GM21447 (cell line): ENCODE measurements around the gene DNPH1.
A peak's percentile ranks its signal among the peaks of the same experiment; 100 is the strongest.

Source experiments
- ATAC-seq: cut with Tn5 transposase; IDR thresholded peaks from one replicate; pipeline ENCODE4 v1.9.1; 2021; ENCODE audit not compliant: unreplicated experiment

Gene DNPH1

DNA sequence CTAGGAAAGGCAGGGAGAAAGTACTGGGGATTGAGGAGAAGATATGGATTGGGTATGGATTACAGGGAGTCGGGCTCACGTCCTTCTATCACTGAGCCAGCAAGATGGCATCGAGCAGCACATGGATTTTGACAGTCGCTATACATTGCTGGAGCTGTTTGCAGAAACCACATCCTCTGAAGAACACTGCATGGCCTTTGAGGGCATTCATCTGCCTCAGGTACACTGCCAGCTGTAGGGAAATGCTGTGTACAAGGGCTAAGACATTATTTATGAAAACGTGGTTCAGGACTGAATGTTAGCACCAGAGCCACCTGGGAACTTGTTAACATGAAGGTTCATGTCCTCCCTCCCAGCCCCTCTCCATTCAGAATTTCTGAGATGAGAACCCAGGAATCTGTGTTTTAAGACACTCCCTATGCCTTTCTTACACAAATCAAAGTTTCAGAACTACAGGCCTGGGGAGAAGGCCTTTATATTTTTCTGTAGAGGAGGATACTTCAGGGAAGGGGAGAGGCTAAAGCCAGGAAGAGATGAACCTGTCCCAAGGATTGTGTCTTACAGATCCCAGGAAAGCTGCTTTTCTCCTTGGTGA lies 43.8 kb downstream of the DNPH1 start:
- no peak for ATAC-seq

GRCh38 chr6:43184268-43184985 lies 44.9 kb downstream of the DNPH1 start:
- ATAC-seq, result no peak

GRCh38 chr6:43183441-43183840 lies 45.8 kb downstream of the DNPH1 start:
- no peak for ATAC-seq

DNA sequence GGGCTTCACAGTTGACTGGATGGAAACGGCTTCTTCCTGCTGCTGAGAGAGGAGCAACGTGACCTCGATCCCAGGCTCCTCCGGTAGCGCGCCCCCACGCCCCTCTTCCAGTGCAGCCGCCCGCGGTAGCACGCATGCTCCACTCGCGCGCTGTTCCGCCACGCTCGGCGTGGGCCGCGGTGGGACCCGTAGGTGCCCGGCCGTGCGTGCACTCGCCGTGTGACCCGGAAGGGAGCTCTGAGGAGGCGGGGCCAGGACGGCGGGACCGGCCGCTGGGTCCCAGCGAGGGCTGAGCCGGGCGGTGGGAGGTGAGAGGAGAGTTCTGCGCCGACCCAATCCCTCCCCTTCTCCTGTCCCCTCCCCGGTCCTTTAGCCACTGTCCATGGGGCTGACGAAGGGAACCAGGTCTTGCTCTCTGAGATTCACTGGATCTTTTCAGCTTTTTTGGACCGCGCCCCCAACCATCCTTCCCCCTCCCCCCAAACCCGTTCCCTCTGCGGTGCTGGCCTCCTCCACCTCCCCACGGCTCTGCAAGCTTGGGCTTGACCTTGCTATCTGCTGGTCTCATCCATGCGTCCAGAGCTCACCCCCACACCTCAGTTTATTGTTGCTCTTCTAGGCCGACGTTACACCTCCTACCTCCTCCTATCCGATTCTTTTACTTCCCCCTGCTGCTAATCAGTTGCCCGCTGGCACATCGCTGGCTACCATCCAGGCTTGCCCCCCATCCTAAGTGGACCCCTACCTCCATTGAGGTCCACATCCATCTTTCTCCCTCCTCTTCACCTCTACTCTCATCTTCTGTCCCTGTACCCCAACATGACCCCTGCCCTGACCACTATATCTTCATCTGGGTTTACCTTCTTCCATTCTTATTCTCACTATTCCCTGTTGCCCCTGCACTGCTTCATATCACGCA lies 47.1 kb downstream of the DNPH1 start, which contains the start of gene CUL9:
CUL9 (plus strand) TSS at position 255 of the 919 bp plus-strand sequence. CDS start 2,115 bp downstream, outside the sequence.
- ATAC-seq, result peak; percentile 80

DNA sequence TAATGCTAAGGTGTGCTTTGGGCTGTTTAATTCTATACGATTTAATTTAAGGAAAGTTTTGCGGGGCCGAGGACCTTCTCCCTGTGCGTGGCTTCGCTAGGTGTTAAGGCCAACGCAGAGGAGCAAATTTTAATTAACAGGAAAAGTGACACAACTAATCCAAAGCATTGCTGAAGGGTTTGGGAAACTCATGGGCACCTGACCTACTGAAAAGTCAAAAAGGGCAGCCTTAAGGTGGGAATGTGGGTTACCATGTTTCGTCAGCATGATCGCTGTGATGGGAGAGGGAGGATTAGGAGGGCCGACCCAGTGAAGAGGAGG lies 47.7 kb downstream of the DNPH1 start:
- ATAC-seq, result peak; percentile 13

DNA sequence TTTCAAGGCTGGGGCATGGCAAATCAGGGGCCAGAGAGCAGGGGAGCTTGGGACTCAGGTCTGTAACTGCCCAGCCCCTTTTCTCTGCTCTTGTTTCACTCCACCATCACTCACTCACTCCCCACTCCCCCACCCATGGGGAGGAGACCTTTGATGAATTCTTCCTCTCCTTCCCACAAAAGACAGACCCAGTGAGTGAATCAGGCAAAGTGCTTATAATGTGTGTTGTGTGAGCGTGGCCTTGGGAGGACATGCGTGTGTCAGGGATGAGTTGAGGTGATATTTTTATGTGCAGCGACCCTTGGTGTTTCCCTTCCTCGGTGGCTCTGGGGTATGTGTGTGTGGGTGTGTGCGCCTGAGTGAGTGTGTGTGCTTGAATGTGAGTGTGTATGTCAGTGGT lies 48.3 kb downstream of the DNPH1 start:
- ATAC-seq, result no peak

GRCh38 chr6:43180058-43180457 lies 49.2 kb downstream of the DNPH1 start:
- no peak for ATAC-seq

DNA sequence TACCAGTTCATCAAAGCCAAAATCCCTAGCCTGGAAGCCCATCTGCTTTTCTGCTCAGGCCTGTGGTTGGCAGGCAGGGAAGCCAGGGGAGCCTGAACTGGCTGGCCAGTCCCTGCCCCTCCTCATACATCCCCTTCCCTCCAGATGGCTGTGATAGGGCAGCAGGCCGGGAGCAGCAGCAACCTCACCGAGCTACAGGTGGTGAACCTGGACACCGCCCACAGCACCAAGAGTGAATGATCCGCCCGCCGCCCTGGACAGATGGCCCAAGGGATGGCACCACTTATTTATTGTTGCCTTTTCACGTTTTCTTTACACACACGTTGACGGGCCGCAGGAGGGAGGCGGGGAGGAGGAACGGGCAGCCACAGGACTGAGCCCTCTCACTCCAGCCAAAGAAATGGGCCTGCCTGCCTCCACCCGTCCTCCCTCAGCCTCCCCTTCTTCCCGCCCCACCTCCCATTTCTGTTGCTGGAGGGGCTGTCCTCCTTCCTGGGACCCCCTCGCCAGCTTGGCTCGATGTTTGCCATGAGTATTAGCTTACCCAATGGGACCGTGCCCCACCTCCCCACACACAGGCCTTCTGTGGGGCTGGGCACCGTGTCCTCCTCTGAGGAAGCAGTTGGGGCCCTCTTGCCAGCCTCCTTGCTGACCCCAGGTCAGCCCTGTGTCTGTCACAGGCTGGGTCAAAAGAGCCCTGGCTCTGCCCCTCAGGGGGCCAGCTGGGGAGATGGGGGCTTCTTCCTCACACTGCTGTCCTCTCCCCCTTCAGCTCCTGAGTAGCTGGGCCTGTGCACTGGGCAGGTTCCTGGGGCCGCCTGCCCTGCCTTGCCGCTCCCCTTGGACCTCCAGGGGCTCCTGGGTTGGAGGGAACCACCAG lies 50.1 kb downstream of the DNPH1 start:
- ATAC-seq, result no peak

DNA sequence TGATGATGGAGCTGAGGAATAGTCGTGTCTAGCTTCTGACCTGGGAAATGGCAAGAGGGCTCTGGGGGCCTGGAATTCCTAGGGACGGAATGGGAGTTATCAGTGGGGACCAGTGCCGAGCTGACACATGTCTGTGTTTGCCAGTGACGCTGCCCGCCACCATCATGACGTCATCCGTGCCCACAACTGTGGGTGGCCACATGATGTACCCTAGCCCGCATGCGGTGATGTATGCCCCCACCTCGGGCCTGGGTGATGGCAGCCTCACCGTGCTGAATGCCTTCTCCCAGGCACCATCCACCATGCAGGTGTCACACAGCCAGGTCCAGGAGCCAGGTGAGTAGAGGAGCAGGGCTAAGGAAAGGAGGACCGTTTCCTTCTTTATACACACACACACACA lies 51.1 kb downstream of the DNPH1 start:
- ATAC-seq, result no peak

- ATAC-seq, result no peak
Measured at GRCh38 chr6:43176423-43176786, 52.9 kb downstream of the DNPH1 start.

- no peak for ATAC-seq
Measured at GRCh38 chr6:43175676-43176422, 53.4 kb downstream of the DNPH1 start.
